Measurements from ENCODE around the gene SKI.

SKI gene

DNA sequence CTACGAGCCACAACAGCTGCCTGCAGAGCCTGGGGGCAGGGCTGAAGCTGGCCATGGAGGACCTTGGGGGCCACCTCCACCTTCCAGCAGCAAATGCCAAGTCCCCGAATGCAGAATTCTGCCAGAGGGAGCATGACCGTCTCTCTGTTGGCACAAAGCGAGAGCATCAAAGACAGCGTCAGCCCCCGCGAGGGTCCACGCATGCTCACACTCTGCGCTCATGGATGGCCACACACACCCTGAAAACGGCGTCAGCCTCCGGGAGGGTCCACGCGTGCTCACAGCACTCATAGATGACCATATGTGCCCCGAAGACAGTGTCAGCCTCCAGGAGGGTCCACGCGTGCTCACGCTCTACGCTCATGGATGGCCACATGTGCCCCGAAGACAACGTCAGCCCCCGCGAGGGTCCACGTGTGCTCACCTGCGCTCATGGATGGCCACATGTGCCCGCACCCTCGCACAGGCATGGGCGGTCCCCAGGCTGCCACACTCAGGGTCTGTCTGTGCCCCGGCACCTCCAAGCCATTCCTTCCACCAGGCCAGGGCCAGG, 116.7 kb downstream of the SKI start:
- no peak for DNase-seq

- DNase-seq: no peak
These were observed 117.4 kb downstream of the SKI start for GRCh38 chr1:2345297-2346075.

DNA sequence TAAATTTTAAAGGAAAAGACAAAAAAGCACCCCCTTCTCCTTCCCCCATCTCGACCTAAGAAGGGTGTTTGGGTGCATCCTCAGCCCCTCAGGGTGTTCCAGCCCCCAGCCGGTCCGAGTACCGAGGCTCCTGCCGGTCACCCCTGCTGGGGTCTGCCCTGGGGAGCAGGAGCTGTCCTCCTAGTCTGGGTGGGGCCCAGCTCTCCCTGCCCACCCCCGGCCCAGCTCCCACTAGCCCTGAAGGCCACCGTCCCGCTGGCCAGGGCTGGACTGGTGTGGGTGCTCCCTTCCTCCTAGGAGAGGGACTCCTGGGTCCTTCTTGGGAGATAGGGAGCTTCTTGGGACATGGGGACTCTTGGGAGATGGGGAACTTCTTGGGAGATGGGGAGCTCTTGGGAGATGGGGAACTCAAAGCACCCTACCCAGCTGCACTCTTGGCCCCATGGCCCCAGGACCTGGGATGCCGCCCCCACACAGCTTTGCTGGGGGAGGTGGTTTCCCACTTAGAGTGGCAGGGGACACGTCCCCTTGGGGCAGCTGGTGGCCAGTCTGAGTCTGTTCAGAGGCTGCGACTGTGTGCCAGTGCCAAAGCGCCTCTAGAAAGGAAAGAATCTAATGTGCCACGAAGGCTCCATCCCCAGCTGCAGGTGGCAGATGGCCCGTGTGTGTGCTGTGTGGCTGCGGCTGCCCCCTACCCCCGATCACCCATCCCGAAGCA, 118.7 kb downstream of the SKI start:
- peak in 1 of 5 experiments; percentile 2 for DNase-seq

DNA sequence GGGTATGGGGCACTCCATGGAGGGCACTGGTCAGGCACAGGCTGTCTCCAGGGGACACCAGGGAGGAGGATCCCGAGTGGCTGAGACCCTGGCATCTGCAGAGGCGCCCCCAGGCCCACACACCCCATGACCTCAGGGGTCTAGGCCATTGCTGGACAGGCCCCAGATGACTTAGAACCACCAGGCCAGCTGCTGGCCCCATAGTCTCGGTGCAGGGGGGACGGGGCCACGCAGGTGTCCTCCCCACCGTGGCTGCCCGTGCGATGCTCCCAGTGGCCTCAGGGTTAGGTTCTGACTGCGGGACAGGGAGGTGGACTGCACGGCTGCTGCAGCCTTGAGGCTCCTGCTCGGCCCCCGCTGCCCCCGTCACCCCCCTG, 119.3 kb downstream of the SKI start:
- peak in 1 of 5 experiments; percentile 1 for DNase-seq

DNA sequence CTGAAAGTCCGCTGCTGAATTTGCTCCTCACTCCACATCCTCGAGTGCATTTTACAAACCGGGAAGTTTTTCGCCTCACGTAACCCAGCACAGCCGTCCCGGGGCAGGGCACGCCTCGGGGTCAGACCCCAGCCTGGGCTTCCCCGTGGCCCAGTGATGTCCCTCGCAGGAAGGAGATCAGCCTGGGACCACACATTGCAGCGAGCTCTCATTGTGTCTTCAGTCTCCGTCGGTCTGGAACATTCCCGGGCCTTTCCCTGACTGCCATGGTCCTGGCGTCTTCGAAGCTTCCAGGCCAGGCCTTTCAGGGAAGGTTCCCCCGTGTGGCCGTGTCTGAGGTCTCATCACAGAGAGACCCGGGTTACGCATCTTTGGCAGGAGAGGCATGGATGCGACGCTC, 119.8 kb downstream of the SKI start:
- no peak for DNase-seq

- no peak for DNase-seq
These were observed 120.5 kb downstream of the SKI start for GRCh38 chr1:2348346-2349325.

DNA sequence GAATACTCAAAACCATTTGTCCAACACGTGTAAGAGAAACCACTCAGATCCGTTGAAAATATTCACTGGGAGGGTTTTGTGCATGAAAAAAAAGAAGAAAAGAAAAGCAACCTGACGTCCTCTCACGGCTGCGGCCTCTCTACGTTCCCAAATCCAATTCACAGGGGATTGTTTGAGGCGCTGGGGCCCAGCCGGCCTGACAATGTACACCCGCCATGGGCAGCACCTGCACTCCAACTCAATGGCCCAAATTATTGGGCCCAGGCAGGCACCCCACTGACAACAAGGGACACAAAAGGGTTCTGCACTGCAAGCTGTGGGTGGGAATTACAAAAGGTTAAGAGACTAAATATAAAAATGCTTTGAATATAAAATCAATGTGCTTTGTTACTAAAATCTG, 121.7 kb downstream of the SKI start:
- no peak for DNase-seq

DNA sequence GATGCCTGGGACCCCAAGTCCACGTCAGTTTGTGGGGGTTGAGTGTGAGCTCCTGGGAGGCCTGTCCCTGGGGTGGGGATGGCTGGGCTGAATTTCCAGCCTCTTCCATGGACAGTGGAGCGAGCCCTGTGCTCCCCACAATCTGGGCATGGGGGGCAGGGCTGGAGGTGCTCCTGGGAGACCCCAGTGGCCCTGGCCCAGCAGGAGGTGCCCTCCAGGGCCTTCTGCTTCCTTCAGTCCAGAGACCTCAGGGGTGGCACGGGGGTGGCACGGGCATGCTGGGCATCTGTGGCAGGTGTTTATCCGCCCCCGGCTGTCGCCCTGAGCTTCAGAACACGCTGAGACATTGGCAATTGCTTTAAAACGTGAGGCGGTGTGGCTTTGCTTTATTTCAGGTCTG, 122.4 kb downstream of the SKI start:
- DNase-seq: peak in 1 of 5 experiments; percentile 2

DNA sequence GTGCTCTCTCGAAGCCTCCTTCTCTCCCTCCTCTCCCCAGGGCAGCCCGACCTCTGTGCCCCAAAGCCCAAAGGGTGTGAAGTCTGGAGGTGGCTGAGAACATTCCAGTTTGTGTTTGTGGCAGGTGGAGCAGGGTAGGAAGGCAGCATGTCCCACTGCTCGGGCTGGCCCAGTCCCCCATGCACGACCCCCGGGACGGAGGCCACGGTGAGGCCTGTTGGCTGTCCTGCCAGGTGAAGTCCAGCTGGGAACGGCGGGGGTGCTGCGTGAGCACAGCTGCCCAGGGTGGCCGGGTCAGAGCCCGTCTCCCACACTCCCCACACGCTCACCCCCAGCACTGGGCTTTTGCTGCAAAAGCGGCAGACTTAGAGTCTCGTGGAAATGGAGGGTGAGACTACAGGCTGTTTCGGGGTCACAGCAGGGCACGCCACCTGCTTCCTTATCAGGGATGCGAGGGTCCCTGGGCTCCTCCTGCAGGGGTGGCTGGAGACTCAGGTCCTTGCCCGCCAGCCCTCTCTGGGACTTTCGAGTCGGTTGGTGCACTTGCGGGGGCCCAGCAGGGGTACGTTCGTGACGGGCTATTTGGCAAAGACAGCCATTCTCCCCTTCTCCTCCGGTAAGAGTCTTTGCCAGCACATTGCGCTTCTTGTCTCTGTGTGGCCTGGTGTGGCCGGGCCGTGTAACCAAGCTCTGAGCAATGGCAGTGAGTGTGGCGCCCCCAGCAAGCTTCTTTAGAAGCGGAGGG, 123.0 kb downstream of the SKI start:
- DNase-seq: peak in 1 of 5 experiments; percentile 3

GRCh38 chr1:2351723-2352122, 123.6 kb downstream of the SKI start:
- peak in 1 of 5 experiments; percentile 1 for DNase-seq

- no peak for DNase-seq
These were observed 124.3 kb downstream of the SKI start for GRCh38 chr1:2352341-2352896.

DNA sequence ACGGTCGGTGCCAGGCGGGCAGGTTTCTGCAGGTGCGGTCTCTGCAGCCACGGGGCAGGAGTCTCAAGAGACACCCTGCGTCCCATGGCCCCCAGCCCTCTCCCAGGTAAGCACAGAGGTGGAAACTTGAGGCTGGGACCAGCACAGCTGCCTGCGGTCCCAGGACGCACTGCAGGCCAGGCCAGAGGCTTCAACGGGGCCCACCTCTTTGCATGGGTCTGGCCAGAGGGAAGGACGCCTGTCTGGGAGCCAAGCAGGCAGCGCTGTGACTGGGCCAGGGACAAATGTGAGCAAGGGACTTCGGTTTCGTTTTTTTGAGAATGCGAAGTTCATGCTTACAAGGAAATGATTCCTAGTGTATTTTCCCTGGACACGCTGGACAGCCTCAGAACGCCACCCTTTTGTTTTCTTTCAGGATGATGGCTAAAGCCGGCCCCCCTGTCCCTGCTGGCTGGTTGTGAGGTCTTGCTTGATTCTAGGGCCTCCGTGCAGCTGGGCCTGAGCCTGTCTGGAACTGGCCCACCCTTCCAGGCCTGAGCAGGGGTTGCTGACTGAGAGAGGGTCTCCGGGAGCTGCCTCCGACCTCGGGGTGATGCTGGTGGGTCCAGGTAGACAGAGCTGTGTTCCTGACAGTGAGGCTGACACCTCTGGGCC, 124.9 kb downstream of the SKI start:
- no peak for DNase-seq

GRCh38 chr1:2353551-2354438, 125.7 kb downstream of the SKI start:
- DNase-seq: peak in 1 of 5 experiments; percentile 0

- peak in 1 of 5 experiments; percentile 2 for DNase-seq
These were observed 126.6 kb downstream of the SKI start for GRCh38 chr1:2354511-2355372.

DNA sequence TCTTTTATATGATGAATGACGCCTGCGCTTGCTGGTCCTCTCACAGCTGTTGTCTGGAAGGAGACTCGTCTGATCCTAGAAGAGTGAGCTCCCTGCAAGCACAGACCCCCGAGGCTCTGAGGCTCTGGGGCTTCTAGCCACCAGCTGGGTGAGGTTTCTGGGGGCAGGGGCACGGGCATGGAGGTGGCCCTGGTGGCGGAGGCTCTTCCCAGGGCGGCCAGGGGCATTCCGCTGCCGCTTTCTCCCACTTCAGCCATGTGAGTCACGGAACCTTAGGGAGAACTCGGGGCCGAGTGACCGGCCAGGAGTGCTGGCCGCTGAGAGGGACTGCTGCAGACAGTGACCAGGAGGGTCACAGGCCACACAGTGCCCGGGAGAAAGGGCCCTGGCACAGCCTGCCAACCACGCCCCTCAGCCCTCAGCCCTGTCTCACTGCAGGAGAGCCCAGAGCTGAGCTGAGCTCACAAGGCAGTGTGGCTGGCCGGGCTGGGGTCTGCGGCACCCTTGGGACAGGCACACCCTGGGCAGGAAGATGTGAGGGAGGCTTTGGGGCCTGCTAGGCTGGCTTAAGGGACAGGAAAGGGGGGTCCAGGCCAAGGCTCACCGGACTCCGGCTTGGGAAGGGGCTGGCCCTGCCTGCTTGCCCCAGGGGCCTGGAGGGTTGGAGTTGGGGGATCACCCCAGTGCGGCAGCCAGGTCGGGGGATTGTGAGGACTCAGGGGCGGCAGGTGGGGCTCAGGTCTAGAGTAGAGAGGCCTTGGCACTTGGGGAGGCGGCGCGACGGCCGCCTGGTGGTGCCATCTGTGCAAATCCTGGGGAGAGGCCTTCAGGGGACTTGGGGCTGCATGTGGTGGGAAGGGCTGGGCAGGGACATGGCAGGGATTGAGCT, 127.5 kb downstream of the SKI start:
- peak in 1 of 5 experiments; percentile 2 for DNase-seq

GRCh38 chr1:2356401-2356800, 128.3 kb downstream of the SKI start:
- peak in 1 of 5 experiments; percentile 2 for DNase-seq

DNA sequence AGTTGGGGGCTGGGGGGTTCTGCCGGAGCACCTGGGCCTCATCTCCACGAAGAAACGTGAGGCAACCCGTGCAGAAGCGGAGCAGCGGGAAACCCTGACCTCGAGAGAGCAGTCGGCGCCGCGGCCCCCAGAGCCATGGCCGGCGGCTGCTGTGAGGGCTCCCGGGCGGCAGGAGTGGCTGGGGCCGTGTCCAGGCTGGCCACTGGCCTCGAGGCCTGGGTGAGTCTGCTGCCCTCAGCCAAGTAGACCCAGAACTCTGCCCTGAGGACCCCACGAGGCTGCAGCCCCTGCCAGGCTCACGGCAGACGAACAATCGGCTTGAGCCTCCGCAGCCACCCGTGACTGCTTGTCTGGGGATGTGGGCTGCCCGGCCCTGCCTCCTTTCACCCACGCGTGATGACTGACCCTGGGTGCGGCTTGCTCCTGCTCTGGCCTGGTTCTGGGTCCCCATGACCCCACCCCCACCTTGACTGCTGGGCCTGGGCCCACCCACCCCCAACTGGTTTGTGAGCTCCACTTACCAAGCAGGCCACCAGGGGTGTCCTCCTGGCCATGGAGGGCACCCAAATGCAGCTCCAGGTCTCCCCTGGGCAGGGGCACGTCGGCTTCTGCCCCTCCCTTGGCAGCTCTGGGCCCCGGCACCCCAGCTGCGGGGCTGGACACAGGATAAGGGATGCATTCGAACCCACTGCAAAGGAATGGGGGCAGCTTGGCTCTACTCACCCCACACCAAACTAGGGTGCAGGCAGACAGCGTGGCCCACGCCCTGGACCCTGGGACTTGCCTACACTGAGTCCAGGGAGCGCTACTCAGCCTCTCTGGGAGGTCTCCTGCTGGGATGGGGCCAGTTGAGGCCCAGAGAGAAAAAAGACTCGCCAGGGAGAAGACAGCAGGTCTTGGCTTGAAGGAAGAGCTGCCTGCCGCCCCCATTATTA, 129.1 kb downstream of the SKI start:
- peak in 1 of 5 experiments; percentile 2 for DNase-seq

Measured in T-helper 2 cell (primary cell).